Ramos (cell line): Measurements from ENCODE around the gene GAGE12F.
"Not testable (repeated sequence)": the region's sequence is repeated elsewhere in the genome, so short reads cannot be mapped to it uniquely, and the experiment has no call there.

Source experiments
- in situ Hi-C: fragments of 300-500 bp; cut with MboI; formaldehyde crosslinking; loops from one replicate; pipeline ENCODE4 v1.14.3; 2022; ENCODE audit warnings: low sequenced_read_pairs; ENCODE audit not compliant: unreplicated experiment

Gene GAGE12F, protein sequence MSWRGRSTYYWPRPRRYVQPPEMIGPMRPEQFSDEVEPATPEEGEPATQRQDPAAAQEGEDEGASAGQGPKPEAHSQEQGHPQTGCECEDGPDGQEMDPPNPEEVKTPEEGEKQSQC

GRCh38 chrX:49560542-49560941, at the start of gene GAGE12F:
Gene GAGE12F (plus strand): TSS chrX:49560842. CDS start chrX:49561997, 1,155 bp downstream.
- in situ Hi-C loops = not testable (repeated sequence)

GRCh38 chrX:49531877-49532276, 28.8 kb upstream of the GAGE12F start, which contains the start of gene GAGE12C:
Gene GAGE12C (plus strand): TSS chrX:49532177. CDS start chrX:49533332, 1,155 bp downstream.
- in situ Hi-C loops = not testable (repeated sequence)

GRCh38 chrX:49541433-49541832, 19.2 kb upstream of the GAGE12F start, which contains the start of gene GAGE12D:
Gene GAGE12D (plus strand): TSS chrX:49541733. CDS start chrX:49542888, 1,155 bp downstream.
- in situ Hi-C loops = not testable (repeated sequence)

- in situ Hi-C loops = not testable (repeated sequence)
Observed at GRCh38 chrX:49550989-49551388, 9.7 kb upstream of the GAGE12F start, which contains the start of gene GAGE12E. Gene GAGE12E (plus strand): TSS chrX:49551289. CDS start chrX:49552444, 1,155 bp downstream.

GRCh38 chrX:49568728-49569127, 8.1 kb downstream of the GAGE12F start:
- in situ Hi-C loops = not testable (repeated sequence)

- in situ Hi-C loops = not testable (repeated sequence)
Observed at GRCh38 chrX:49569152-49569551, 8.5 kb downstream of the GAGE12F start.

DNA sequence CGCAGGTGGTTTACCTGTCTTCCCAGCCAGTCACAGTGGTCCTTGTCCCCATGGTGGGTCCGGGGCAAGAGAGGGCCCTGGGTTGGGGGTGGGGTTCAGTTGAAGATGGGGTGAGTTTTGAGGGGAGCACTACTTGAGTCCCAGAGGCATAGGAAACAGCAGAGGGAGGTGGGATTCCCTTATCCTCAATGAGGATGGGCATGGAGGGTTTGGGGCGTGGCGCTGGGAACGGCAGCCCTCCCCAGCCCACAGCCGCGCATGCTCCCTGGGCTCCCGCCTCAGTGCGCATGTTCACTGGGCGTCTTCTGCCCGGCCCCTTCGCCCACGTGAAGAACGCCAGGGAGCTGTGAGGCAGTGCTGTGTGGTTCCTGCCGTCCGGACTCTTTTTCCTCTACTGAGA, 9.5 kb downstream of the GAGE12F start, which contains the start of gene GAGE12G:
Gene GAGE12G (plus strand): TSS at position 301 of the 400 bp plus-strand sequence. CDS start 1,155 bp downstream, outside the sequence.
- in situ Hi-C loops = not testable (repeated sequence)

- in situ Hi-C loops = not testable (repeated sequence)
Observed at GRCh38 chrX:49579649-49580048, 19.0 kb downstream of the GAGE12F start, which contains the start of gene GAGE12H. Gene GAGE12H (plus strand): TSS chrX:49579949. CDS start chrX:49581104, 1,155 bp downstream.

- in situ Hi-C loops = not testable (repeated sequence)
Observed at GRCh38 chrX:49589196-49589595, 28.6 kb downstream of the GAGE12F start, which contains the start of gene GAGE2A. Gene GAGE2A (plus strand): TSS chrX:49589496. CDS start chrX:49590651, 1,155 bp downstream.

- in situ Hi-C loops = not testable (repeated sequence)
Observed at GRCh38 chrX:49589769-49590478, 29.3 kb downstream of the GAGE12F start.

GRCh38 chrX:49590488-49590887, 29.8 kb downstream of the GAGE12F start:
- in situ Hi-C loops = not testable (repeated sequence)

DNA sequence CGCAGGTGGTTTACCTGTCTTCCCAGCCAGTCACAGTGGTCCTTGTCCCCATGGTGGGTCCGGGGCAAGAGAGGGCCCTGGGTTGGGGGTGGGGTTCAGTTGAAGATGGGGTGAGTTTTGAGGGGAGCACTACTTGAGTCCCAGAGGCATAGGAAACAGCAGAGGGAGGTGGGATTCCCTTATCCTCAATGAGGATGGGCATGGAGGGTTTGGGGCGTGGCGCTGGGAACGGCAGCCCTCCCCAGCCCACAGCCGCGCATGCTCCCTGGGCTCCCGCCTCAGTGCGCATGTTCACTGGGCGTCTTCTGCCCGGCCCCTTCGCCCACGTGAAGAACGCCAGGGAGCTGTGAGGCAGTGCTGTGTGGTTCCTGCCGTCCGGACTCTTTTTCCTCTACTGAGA, 38.1 kb downstream of the GAGE12F start, which contains the start of gene GAGE1:
Gene GAGE1 (plus strand): TSS at position 301 of the 400 bp plus-strand sequence. CDS start 1,155 bp downstream, outside the sequence.
- in situ Hi-C loops = not testable (repeated sequence)

DNA sequence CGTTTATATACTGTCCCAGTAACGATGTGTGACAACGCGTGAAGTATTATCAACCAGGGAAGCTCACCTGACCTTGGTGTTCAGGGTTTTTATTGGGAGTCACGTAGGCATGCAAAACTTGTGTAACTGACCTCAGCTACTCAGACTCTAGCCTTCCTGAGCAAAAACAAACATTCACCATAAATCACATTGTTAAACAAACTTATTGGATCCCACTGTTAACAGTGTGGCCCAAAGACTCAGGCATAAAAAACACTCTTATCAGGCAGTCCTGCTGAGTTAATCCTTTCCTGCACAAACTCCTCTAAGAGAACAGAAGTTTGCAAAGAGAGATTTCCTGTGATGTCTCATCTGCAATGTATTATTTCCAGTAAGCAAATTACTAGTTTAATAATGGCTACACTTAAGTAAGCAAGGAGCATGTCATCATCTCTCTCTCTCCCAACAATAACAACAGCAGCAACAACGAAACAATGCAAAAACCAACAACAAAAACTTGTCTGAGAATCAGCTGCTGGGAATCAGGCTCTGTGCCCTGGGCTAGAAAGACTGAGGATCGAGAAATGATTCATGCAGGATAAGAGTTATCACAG, 50.2 kb downstream of the GAGE12F start:
- in situ Hi-C loops = no loop called here
